NCI-H1092 (cell line): ENCODE results near the gene FREY1.

Source experiments
- DNase-seq: peaks from one replicate; lab custom pipeline; 2025; lab: John Stamatoyannopoulos, UW

The FREY1 gene

GRCh38 chr11:45928535-45929215, 21.6 kb upstream of the FREY1 start:
- DNase-seq: no peak

- DNase-seq: no peak
Observed at GRCh38 chr11:45927684-45928413, 20.8 kb upstream of the FREY1 start.

- no peak for DNase-seq
Observed at GRCh38 chr11:45927332-45927683, 20.2 kb upstream of the FREY1 start.

- DNase-seq: no peak
Observed at GRCh38 chr11:45926536-45927331, 19.7 kb upstream of the FREY1 start.

- no peak for DNase-seq
Observed at GRCh38 chr11:45926001-45926401, 18.9 kb upstream of the FREY1 start.

- DNase-seq: no peak
Observed at GRCh38 chr11:45925550-45925949, 18.5 kb upstream of the FREY1 start.

GRCh38 chr11:45924927-45925326, 17.9 kb upstream of the FREY1 start:
- no peak for DNase-seq

GRCh38 chr11:45924036-45924915, 17.2 kb upstream of the FREY1 start:
- DNase-seq: no peak

GRCh38 chr11:45922425-45923082, 15.5 kb upstream of the FREY1 start, which contains the start of gene LARGE2:
Gene LARGE2 (plus strand): TSS chr11:45922656. CDS start chr11:45922883, 227 bp downstream.
- no peak for DNase-seq

- no peak for DNase-seq
Observed at GRCh38 chr11:45921561-45922424, 14.7 kb upstream of the FREY1 start.

GRCh38 chr11:45920531-45921477, 13.7 kb upstream of the FREY1 start:
- DNase-seq: no peak

GRCh38 chr11:45919806-45920530, 12.9 kb upstream of the FREY1 start:
- no peak for DNase-seq

GRCh38 chr11:45918962-45919675, 12.0 kb upstream of the FREY1 start:
- no peak for DNase-seq

GRCh38 chr11:45918331-45918941, 11.4 kb upstream of the FREY1 start:
- peak; percentile 74 for DNase-seq

GRCh38 chr11:45917623-45918330, 10.7 kb upstream of the FREY1 start, which contains the start of gene PEX16:
Gene PEX16 (minus strand): TSS chr11:45917877. CDS start chr11:45917811, 66 bp downstream.
- peak; percentile 98 for DNase-seq

GRCh38 chr11:45917286-45917622, 10.2 kb upstream of the FREY1 start:
- no peak for DNase-seq

GRCh38 chr11:45915446-45915845, 8.4 kb upstream of the FREY1 start:
- no peak for DNase-seq
